GM19193 (cell line): ENCODE data around the gene PCDHGA1.

Experiments used
- POLR2A ChIP-seq: IDR thresholded peaks from 4 replicates; pipeline ENCODE4 v1.6.1; 2011; ENCODE audit not compliant: insufficient read depth, insufficient read length; ENCODE audit errors: extremely low read depth

PCDHGA1 gene

GRCh38 chr5:141330299-141331080 is at the start of gene PCDHGA1:
PCDHGA1 (plus strand) TSS chr5:141330514.
- TF ChIP-seq POLR2A, result no peak

- no peak for TF ChIP-seq POLR2A
Measured at GRCh38 chr5:141298376-141298775, 31.9 kb upstream of the PCDHGA1 start.

GRCh38 chr5:141303756-141304155 is 26.6 kb upstream of the PCDHGA1 start, which contains the start of gene SLC25A2:
SLC25A2 (minus strand) TSS chr5:141304049; CDS start chr5:141303865, 184 bp downstream.
- no peak for TF ChIP-seq POLR2A

- no peak for TF ChIP-seq POLR2A
Measured at GRCh38 chr5:141306630-141307029, 23.7 kb upstream of the PCDHGA1 start.

GRCh38 chr5:141313711-141314110 is 16.6 kb upstream of the PCDHGA1 start:
- TF ChIP-seq POLR2A, result no peak

- TF ChIP-seq POLR2A, result no peak
Measured at GRCh38 chr5:141319202-141319601, 11.1 kb upstream of the PCDHGA1 start.

- TF ChIP-seq POLR2A, result no peak
Measured at GRCh38 chr5:141319699-141320098, 10.6 kb upstream of the PCDHGA1 start.

- peak; percentile 96 for TF ChIP-seq POLR2A
Measured at GRCh38 chr5:141320225-141321169, 9.8 kb upstream of the PCDHGA1 start, which contains the start of gene TAF7. TAF7 (minus strand) TSS chr5:141320784; CDS start chr5:141320044, 740 bp downstream.

GRCh38 chr5:141322261-141322660 is 8.1 kb upstream of the PCDHGA1 start:
- TF ChIP-seq POLR2A, result no peak

- no peak for TF ChIP-seq POLR2A
Measured at GRCh38 chr5:141326088-141326854, 4.0 kb upstream of the PCDHGA1 start.

- no peak for TF ChIP-seq POLR2A
Measured at GRCh38 chr5:141328231-141328630, 2.1 kb upstream of the PCDHGA1 start.

- no peak for TF ChIP-seq POLR2A
Measured at GRCh38 chr5:141338538-141339306, 8.4 kb downstream of the PCDHGA1 start, which contains the start of gene PCDHGA2. PCDHGA2 (plus strand) TSS chr5:141338760.

GRCh38 chr5:141342773-141343172 is 12.5 kb downstream of the PCDHGA1 start:
- no peak for TF ChIP-seq POLR2A

- TF ChIP-seq POLR2A, result no peak
Measured at GRCh38 chr5:141343242-141343952, 13.1 kb downstream of the PCDHGA1 start, which contains the start of gene PCDHGA3. PCDHGA3 (plus strand) TSS chr5:141343829; CDS start chr5:141344034, 205 bp downstream.

GRCh38 chr5:141343953-141344463 is 13.7 kb downstream of the PCDHGA1 start:
- TF ChIP-seq POLR2A, result no peak
